IMR-90 (cell line): Measurements from ENCODE around the gene BICD1. TPM values are rescaled to one million over a fixed set of nuclear protein-coding genes. Genes with fewer than 3 reads are reported as not detected.

Experiments
- ATAC-seq: fragments of 200-7000 bp; cut with Tn5 transposase; 2 replicates; pipeline ENCODE4 v1.9.1; 2020; ENCODE audit warnings: low read depth, mild to moderate bottlenecking, moderate library complexity
- BruUV-seq: library from RNA; stranded (reverse); fragments of 400-500 nt; replicated peaks from 2 replicates; lab custom pipeline; 2021; lab: Mats Ljungman, UMichigan
- CTCF ChIA-PET: fragments of 300-600 bp; formaldehyde crosslinking; extraction: SDS; loops from one replicate; lab custom pipeline; 2021; ENCODE audit warnings: antibody characterized with exemption; lab: Yijun Ruan, JAX
- POLR2A ChIA-PET: fragments of 300-600 bp; sonication (Branson Sonifier 250); formaldehyde crosslinking; loops from one replicate; lab custom pipeline; 2022; ENCODE audit warnings: antibody characterized with exemption; ENCODE audit not compliant: unreplicated experiment; lab: Charles Lee
- DNase-seq: peaks from one replicate; pipeline ENCODE4 v3.0.0; 2013
- H2AFZ ChIP-seq: replicated peaks from 2 replicates; pipeline ENCODE3; 2013; ENCODE audit warnings: low read length, mild to moderate bottlenecking; ENCODE audit not compliant: poor library complexity
- H2AK5ac ChIP-seq: 2 replicates; pipeline ENCODE4 v1.6.1; 2013; ENCODE audit warnings: low read depth, low read length, inconsistent platforms
- H2AK9ac ChIP-seq: replicated peaks from 2 replicates; pipeline ENCODE3; 2013; ENCODE audit warnings: mild to moderate bottlenecking, low read depth, low read length, moderate library complexity; ENCODE audit not compliant: poor library complexity
- H2BK120ac ChIP-seq: 2 replicates; pipeline ENCODE4 v1.6.1; 2013; ENCODE audit warnings: low read depth, low read length, inconsistent platforms
- H2BK15ac ChIP-seq: 3 replicates; pipeline ENCODE4 v1.6.1; 2013; ENCODE audit warnings: low read depth, low read length, inconsistent platforms
- H2BK20ac ChIP-seq: 2 replicates; pipeline ENCODE4 v1.6.1; 2013; ENCODE audit warnings: low read depth, mild to moderate bottlenecking, inconsistent platforms, low read length, moderate library complexity
- H2BK5ac ChIP-seq: 2 replicates; pipeline ENCODE4 v1.6.1; 2013; ENCODE audit warnings: mild to moderate bottlenecking, low read depth, low read length, inconsistent platforms; ENCODE audit not compliant: poor library complexity, severe bottlenecking
- H3K14ac ChIP-seq: replicated peaks from 2 replicates; pipeline ENCODE4 v1.6.1; 2013; ENCODE audit warnings: low read depth, low read length, inconsistent platforms
- H3K18ac ChIP-seq: 2 replicates; pipeline ENCODE4 v1.6.1; 2013; ENCODE audit warnings: low read depth, low read length, control low read depth
- H3K23ac ChIP-seq: 2 replicates; pipeline ENCODE4 v1.6.1; 2013; ENCODE audit warnings: low read depth, low read length, inconsistent platforms
- H3K27ac ChIP-seq: 2 replicates; pipeline ENCODE4 v1.5.1; 2013; ENCODE audit warnings: mild to moderate bottlenecking, control low read depth, low read length; ENCODE audit not compliant: insufficient read depth
- H3K27me3 ChIP-seq: 2 replicates; pipeline ENCODE4 v1.6.1; 2013; ENCODE audit warnings: low read length; ENCODE audit not compliant: control insufficient read depth, insufficient read depth
- H3K36me3 ChIP-seq: 2 replicates; pipeline ENCODE4 v1.6.1; 2013; ENCODE audit warnings: low read length, mixed read lengths; ENCODE audit not compliant: control insufficient read depth, insufficient read depth
- H3K4ac ChIP-seq: 2 replicates; pipeline ENCODE4 v1.6.1; 2013; ENCODE audit warnings: low read depth, low read length, inconsistent platforms
- H3K4me1 ChIP-seq: 2 replicates; pipeline ENCODE4 v1.6.1; 2013; ENCODE audit warnings: low read length, mixed read lengths; ENCODE audit not compliant: control insufficient read depth, insufficient read depth
- H3K4me2 ChIP-seq: 2 replicates; pipeline ENCODE4 v1.6.1; 2013; ENCODE audit warnings: low read depth, mild to moderate bottlenecking, control low read depth, low read length, moderate library complexity
- H3K4me3 ChIP-seq: 2 replicates; pipeline ENCODE4 v1.5.1; 2013; ENCODE audit warnings: low read depth, mild to moderate bottlenecking, control low read depth, low read length, moderate library complexity; ENCODE audit not compliant: insufficient read depth
- H3K56ac ChIP-seq: 2 replicates; pipeline ENCODE4 v1.6.1; 2013; ENCODE audit warnings: low read length, inconsistent platforms; ENCODE audit not compliant: insufficient read depth; ENCODE audit errors: extremely low read depth
- H3K79me1 ChIP-seq, 2 experiments: 2 replicates each; pipeline ENCODE4 v1.6.1; 2013; ENCODE audit warnings: low read length in 2 of 2, inconsistent platforms in 1 of 2, low read depth in 1 of 2
- H3K9ac ChIP-seq: 2 replicates; pipeline ENCODE4 v1.6.1; 2013; ENCODE audit warnings: low read depth, low read length, control low read depth
- H3K9me1 ChIP-seq: 2 replicates; pipeline ENCODE4 v1.6.1; 2013; ENCODE audit warnings: low read length, inconsistent platforms; ENCODE audit not compliant: insufficient read depth
- H3K9me3 ChIP-seq: 2 replicates; pipeline ENCODE4 v1.6.1; 2013; ENCODE audit warnings: low read length; ENCODE audit not compliant: control insufficient read depth, insufficient read depth
- H4K20me1 ChIP-seq: 2 replicates; pipeline ENCODE4 v1.6.1; 2013; ENCODE audit warnings: low read length, inconsistent platforms; ENCODE audit not compliant: insufficient read depth
- H4K5ac ChIP-seq: 2 replicates; pipeline ENCODE4 v1.6.1; 2013; ENCODE audit warnings: mild to moderate bottlenecking, low read depth, low read length, control low read depth
- H4K8ac ChIP-seq, 2 experiments: 2 replicates each; pipeline ENCODE4 v1.6.1; 2013; ENCODE audit warnings: low read depth in 2 of 2, low read length in 2 of 2, control low read depth in 1 of 2, inconsistent platforms in 1 of 2
- H4K91ac ChIP-seq: 2 replicates; pipeline ENCODE4 v1.6.1; 2013; ENCODE audit warnings: low read depth, low read length, inconsistent platforms; ENCODE audit not compliant: insufficient read depth
- MAFK ChIP-seq: IDR thresholded peaks from 2 replicates; pipeline ENCODE4 v1.6.1; 2012; ENCODE audit warnings: low read depth, low read length, improper control_type of control experiment
- RAD21 ChIP-seq: IDR thresholded peaks from 2 replicates; pipeline ENCODE4 v1.6.1; 2012; ENCODE audit warnings: low read length, improper control_type of control experiment
- RCOR1 ChIP-seq: IDR thresholded peaks from 2 replicates; pipeline ENCODE4 v1.6.1; 2012; ENCODE audit warnings: mild to moderate bottlenecking, low read length, improper control_type of control experiment; ENCODE audit not compliant: insufficient replicate concordance
- USF2 ChIP-seq: fragments of 150-350 bp; IDR thresholded peaks from 2 replicates; pipeline ENCODE4 v1.6.1; 2017; ENCODE audit warnings: mild to moderate bottlenecking, antibody characterized with exemption, low read length, low read depth
- WGBS, 2 experiments: methylation state at CpG; one replicate each; pipeline versions ENCODE4 v1.1.5 to v1.1.7; 2013; ENCODE audit warnings: missing lambda C conversion rate in 2 of 2; ENCODE audit not compliant: insufficient read length in 1 of 2; ENCODE audit errors: extremely low coverage in 2 of 2; 5-methylcytosine and 5-hydroxymethylcytosine counted together
- dilution Hi-C: fragments of 300-500 bp; cut with HindIII; formaldehyde crosslinking; loops from one replicate; pipeline ENCODE4 v1.14.3; 2018; ENCODE audit warnings: low sequenced_read_pairs; ENCODE audit not compliant: unreplicated experiment
- in situ Hi-C: fragments of 300-500 bp; cut with MboI; formaldehyde crosslinking; loops from 3 replicates; pipeline ENCODE4 v1.14.3; 2019; ENCODE audit warnings: low sequenced_read_pairs, inconsistent platforms, mixed read lengths
- intact Hi-C: fragments of 100-400 bp; cut with micrococcal nuclease; formaldehyde crosslinking; loops from 2 replicates; pipeline ENCODE4 v1.10.0; 2022
- polyA plus RNA-seq, 3 experiments: library from polyadenylated mRNA; depleted of rRNA; stranded (reverse); fragments of >200 nt; gene quantifications; 2 replicates each; pipeline ENCODE4 v1.2.3, GENCODE V29; 2012; ENCODE audit warnings: low replicate concordance in 1 of 3
- total RNA-seq: library from RNA; depleted of rRNA; stranded (reverse); fragments of >200 nt; gene quantifications from 2 replicates; pipeline ENCODE4 v1.2.3, GENCODE V29; 2012

The BICD1 gene
- total and polyA plus RNA-seq, 2 of the 4 experiments (the other 2 are of a cell fraction) = 17.2 to 21.8 TPM

- H2AFZ ChIP-seq = no peak overlapping the region
- no peak overlapping the region for H2AK9ac ChIP-seq
- no peaks in the 10 kb centered on the region for H3K27me3 ChIP-seq
- no TSS peak for BruUV-seq
- DNase-seq (peak; percentile 41), ATAC-seq (peak; percentile 68)
- peaks cover 5% of the 10 kb centered on the region; the same call in 1 of the 2 replicates for H3K9me3 ChIP-seq
- peaks cover 6% of the 10 kb centered on the region; the same call in 1 of the 2 replicates for H3K36me3 ChIP-seq
- H4K8ac ChIP-seq = no peak overlapping the region
- H2BK15ac ChIP-seq = no peak overlapping the region
- no peak overlapping the region for H2BK120ac ChIP-seq
- no peak overlapping the region for H3K9ac ChIP-seq
- no peak overlapping the region for H3K23ac ChIP-seq
- peaks cover 15 to 19% of the 10 kb centered on the region in 2 experiments; a peak in 3 of 4 replicates for H3K79me1 ChIP-seq
- no peak overlapping the region for H2AK5ac ChIP-seq
- no peak overlapping the region for H3K14ac ChIP-seq
- POLR2A ChIA-PET = no interaction called here
- H3K18ac ChIP-seq = no peak overlapping the region
- no peak overlapping the region for H3K4me2 ChIP-seq
- TF ChIP-seq MAFK (no peak), RCOR1 (no peak), RAD21 (no peak), USF2 (no peak)
- in situ Hi-C loops (loop anchor here (10.0 kb wide), 1 partner anchor 64 kb away; no protein-coding TSS in a partner anchor), intact Hi-C loops (no loop called here), dilution Hi-C loops (no loop called here)
- no peaks in the 10 kb centered on the region; the same call in 1 of the 2 replicates for H4K20me1 ChIP-seq
- H3K4me3 ChIP-seq = no peak overlapping the region
- H3K27ac ChIP-seq = no peak overlapping the region
- H3K56ac ChIP-seq = no peak overlapping the region
- WGBS, 2 experiments = no CpG with 5 or more reads among the region's 4 CpGs
- no peaks in the 10 kb centered on the region for H3K4me1 ChIP-seq
- no peaks in the 10 kb centered on the region for H3K9me1 ChIP-seq
- H2BK20ac ChIP-seq = no peak overlapping the region
- CTCF ChIA-PET = no interaction called here
- H4K5ac ChIP-seq = no peak overlapping the region
- no peak overlapping the region for H3K4ac ChIP-seq
- no peak overlapping the region for H4K91ac ChIP-seq
- H2BK5ac ChIP-seq = no peak overlapping the region
Observed at GRCh38 chr12:32240831-32241230, 134.2 kb downstream of the BICD1 start.
